ENCODE data around the gene PCDH9.

GRCh38 chr13:66933994-66934393 lies 296.1 kb downstream of the PCDH9 start:
- TF ChIP-seq, protein P1, sequence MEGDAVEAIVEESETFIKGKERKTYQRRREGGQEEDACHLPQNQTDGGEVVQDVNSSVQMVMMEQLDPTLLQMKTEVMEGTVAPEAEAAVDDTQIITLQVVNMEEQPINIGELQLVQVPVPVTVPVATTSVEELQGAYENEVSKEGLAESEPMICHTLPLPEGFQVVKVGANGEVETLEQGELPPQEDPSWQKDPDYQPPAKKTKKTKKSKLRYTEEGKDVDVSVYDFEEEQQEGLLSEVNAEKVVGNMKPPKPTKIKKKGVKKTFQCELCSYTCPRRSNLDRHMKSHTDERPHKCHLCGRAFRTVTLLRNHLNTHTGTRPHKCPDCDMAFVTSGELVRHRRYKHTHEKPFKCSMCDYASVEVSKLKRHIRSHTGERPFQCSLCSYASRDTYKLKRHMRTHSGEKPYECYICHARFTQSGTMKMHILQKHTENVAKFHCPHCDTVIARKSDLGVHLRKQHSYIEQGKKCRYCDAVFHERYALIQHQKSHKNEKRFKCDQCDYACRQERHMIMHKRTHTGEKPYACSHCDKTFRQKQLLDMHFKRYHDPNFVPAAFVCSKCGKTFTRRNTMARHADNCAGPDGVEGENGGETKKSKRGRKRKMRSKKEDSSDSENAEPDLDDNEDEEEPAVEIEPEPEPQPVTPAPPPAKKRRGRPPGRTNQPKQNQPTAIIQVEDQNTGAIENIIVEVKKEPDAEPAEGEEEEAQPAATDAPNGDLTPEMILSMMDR (IDR thresholded peaks at IDR 0.05), result no peak
- TF ChIP-seq POLR2A (IDR thresholded peaks at IDR 0.05), result no peak

Measured in heart left ventricle (tissue), 13 donors.